22Rv1 (cell line): ENCODE data around the gene OLIG3.

ENCODE experiments used
- ZFX ChIP-seq: fragments of 450-650 bp; IDR thresholded peaks from 2 replicates; pipeline ENCODE4 v1.6.1; 2017; ENCODE audit warnings: antibody characterized with exemption, borderline replicate concordance
- TF ChIP-seq, protein P1 (sequence below): fragments of 450-650 bp; IDR thresholded peaks from 2 replicates; pipeline ENCODE4 v1.5.1; 2017; ENCODE audit warnings: mild to moderate bottlenecking

DNA sequence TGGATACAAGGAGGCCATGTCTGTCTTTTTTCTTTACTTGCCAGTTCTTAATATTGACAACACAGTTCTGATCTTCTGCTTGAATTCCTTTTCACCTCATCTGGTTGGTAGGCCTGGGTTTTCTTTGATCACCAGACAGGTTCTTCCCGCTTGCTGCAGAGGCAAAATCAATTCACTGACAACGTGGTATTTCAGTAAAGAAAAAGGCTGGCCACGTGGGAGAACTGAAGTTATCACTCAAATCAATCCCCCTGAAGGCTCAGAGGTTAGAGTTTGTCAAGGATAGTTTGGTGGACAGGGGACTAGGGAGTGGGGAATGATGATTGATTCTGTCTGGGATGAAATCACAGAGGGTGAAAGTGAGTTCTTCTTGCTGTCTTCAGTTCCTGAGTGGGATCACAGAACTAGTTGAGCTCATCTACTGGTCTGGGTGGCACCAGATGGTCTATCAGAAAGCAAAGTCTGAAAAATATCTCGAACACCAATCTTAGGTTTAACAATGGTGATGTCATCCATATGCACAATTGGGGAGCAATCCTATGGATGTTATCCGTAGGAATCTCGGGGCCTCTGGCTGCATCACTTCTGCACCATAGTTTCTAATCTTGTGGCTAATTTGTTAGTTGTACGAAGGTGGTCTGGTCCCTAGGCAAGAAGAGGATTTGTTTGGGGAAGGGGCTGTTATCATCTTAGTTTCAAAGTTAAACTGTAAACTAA, 37.3 kb upstream of the OLIG3 start:
- TF ChIP-seq, protein P1, sequence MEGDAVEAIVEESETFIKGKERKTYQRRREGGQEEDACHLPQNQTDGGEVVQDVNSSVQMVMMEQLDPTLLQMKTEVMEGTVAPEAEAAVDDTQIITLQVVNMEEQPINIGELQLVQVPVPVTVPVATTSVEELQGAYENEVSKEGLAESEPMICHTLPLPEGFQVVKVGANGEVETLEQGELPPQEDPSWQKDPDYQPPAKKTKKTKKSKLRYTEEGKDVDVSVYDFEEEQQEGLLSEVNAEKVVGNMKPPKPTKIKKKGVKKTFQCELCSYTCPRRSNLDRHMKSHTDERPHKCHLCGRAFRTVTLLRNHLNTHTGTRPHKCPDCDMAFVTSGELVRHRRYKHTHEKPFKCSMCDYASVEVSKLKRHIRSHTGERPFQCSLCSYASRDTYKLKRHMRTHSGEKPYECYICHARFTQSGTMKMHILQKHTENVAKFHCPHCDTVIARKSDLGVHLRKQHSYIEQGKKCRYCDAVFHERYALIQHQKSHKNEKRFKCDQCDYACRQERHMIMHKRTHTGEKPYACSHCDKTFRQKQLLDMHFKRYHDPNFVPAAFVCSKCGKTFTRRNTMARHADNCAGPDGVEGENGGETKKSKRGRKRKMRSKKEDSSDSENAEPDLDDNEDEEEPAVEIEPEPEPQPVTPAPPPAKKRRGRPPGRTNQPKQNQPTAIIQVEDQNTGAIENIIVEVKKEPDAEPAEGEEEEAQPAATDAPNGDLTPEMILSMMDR: no peak
- TF ChIP-seq ZFX: no peak
